NCI-H2029 treated with DMSO at 0.1 percent for 48 hours (cell line): ENCODE measurements around the gene LCE3D.
"Not testable (repeated sequence)": the region's sequence is repeated elsewhere in the genome, so short reads cannot be mapped to it uniquely, and the experiment has no call there.

Experiments
- DNase-seq: peaks from one replicate; lab custom pipeline; 2025; lab: John Stamatoyannopoulos, UW

The LCE3D gene, protein sequence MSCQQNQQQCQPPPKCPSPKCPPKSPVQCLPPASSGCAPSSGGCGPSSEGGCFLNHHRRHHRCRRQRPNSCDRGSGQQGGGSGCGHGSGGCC

DNA sequence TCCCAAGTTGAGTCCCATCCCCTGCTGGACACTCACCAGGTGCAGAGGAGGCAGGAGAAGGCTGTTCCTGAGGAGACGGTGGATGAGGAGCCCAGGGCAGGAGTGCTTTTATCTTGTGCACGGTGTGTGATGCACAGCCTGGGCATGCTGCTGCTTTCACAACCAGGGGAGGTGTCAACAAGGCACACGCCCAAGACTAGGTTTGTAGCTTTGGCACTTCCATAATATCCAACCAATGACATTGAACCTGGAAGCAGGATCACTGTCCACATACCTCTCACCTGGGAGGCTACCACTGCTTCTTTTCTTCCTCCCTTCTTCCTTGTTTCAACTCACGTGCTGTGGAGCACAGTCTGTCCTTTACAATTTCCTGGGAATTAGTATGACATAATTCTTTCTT, at the start of gene LCE3D:
Gene LCE3D, minus strand, starts transcription at position 84 of the 400 bp plus-strand sequence. CDS start 580 bp downstream, outside the sequence.
- DNase-seq, result no peak

DNA sequence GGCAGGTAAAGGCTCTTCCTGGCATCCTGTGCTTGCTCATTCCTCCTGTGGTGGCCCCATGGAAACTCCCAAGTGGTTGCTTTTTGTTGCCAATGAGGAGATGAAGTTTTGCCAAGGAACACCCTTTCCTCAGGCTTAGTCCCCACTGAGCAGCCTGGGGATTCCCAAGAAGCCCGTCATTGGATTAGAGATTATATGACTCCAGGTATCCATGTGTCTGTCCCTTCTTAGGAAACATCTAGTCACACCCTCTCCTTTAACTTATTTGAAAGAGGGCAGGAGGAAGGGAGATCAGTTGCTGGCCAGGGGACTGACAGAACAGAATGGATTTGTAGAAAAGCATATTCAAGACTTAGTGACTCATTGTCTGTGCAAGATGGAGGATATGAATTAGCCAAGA, 46.4 kb upstream of the LCE3D start:
- no peak for DNase-seq

DNA sequence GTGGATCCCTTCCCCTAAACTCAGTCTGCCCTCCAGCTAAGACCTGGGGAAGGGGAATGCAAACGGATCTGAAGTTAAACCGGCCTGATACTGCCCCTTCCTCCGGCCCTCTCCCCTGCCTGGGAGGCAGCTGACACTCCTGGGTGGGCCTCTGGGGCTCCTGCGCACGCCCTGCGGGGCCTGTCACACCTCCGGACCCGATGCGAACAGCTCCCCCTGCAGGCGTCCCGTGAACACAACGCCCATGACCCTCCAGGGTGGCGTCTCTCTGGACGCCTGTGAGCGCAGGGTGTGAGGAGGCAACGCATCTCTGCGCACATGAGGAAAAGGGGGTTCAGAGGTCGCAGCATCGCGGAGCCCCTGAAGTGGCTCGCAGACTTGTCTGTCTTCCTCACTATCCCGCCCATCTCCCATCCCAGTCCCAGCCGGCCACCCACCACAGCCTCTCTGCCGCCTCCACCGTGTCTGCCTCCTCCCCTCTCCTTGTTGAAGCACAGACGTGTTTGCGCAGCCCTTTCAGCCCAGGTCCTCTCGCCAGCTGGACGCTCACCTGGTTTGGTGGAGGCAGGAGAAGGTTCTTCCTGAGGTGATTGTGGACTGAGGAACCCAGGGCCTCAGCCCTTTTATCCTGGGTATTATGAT, 43.0 kb upstream of the LCE3D start:
- no peak for DNase-seq

DNA sequence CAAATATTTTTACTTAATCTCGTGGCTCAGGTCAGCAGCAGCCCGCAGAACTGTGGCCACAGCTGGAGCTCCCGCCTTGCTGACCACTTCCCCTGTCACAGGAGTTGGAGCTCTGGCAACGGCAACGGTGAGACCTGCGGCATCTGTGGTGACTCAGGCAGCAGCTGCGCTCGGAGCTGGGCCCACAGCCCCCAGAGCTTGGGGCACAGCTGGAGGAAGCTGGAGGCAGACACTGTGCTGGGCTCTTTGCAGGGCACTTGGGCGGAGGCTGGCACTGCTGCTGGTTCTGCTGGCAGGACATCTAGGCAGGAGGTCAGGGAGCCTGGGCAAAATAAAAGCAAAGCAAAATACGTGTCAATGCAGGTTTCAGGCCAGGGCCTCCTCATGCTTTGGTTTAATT, 42.5 kb upstream of the LCE3D start, which contains the start of gene LCE3A:
Gene LCE3A, minus strand, starts transcription at position 301 of the 400 bp plus-strand sequence. Its CDS starts 0 bp downstream, at position 301.
- no peak for DNase-seq

DNA sequence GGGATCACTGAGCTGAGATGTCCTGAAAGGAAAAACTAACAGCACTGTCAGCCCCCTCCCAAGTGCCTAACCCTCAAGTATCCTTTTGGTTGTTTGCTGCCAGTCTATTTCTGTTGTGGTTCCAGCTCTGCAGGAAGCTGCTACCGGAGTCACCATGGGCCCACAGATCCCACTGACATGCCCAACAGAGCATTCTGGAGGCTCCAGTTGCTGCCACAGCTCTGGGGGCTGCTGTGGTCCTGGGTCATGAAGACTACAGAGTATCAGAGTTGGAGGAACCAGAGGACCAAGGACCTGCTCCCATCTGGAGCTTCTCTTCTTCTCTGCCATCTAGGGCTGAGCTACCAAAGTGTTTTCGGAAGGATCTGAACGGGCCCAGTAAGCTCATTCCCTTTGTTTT, 41.7 kb upstream of the LCE3D start:
- DNase-seq, result no peak

DNA sequence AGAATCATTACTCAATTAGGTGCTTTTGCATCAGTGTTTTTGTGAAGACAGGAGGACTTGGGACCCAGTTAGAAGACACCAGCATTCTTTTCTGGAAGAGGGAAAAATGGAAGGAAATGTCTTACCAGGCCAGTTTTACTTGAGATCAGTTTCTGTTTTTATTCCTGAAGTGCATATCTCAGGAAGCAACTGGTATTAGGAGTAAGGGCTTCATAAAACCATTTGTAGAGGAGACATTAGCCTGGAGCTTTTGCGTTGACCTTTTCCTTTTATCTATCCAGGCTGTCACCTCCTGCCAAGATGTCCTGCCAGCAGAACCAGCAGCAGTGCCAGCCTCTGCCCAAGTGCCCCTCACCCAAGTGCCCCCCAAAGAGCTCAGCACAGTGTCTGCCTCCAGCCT, 33.2 kb upstream of the LCE3D start, which contains the start of gene LCE3B:
Gene LCE3B, plus strand, starts transcription at position 301 of the 400 bp plus-strand sequence. Its CDS starts 0 bp downstream, at position 301.
- DNase-seq, result no peak

DNA sequence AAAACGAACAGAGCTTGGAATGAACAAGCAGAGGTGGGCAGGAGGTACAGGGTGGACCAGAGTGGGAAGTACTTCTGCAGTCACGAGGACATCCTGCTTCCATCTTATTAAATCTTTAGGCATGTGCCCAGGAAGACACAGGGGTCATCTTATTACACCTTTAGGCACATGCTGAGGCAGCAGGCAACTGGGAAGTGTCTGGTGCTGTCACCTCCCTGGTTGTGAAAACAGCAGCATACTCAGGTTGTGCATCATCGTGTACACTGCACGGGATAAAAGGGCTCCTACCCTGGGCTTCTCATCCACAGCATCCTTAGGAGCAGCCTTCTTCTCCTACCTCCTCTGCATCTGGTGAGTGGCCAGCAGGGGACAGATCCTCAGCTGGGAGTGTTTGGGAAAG, 19.6 kb upstream of the LCE3D start, which contains the start of gene LCE3C:
Gene LCE3C, plus strand, starts transcription at position 301 of the 400 bp plus-strand sequence. CDS start 498 bp downstream, outside the sequence.
- DNase-seq, result no peak

DNA sequence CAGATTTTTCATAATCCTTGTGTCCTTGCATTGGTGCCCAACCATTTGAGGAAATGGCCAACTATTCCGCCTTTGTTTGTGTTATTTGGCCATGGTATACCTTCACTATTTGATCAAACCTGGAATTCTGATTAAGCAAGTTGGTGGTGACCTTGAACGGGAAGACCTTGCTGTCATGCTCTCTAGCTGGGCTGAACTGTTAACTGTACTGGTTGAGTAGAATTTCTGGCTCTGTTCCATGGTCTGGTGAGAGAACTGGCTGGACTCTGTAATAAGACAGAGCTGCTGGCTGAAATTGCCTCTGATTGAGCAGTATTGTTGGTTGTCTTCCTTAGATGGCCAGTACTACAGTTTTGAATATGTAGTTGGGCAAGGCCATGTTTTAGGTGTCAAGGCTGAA, 16.7 kb upstream of the LCE3D start:
- DNase-seq, result no peak

DNA sequence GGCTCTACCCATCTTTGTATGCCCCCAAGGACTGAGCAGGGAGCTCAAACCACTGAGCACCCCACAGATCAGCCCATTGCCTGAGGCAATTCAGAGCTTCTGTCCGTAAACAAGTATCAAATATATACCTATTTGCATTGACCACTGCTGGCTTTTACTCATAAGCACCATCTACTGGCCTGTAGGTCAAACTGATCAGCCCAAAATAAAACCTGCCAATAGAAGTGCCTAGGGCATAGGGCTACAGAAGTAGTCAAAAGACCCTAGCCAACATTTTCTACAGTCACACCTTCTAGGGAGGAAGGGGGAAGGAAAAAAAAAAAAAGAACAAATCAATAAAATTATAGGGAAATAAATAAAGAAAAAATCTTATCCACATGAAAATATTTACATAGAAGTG, 5.3 kb upstream of the LCE3D start:
- no peak for DNase-seq

DNA sequence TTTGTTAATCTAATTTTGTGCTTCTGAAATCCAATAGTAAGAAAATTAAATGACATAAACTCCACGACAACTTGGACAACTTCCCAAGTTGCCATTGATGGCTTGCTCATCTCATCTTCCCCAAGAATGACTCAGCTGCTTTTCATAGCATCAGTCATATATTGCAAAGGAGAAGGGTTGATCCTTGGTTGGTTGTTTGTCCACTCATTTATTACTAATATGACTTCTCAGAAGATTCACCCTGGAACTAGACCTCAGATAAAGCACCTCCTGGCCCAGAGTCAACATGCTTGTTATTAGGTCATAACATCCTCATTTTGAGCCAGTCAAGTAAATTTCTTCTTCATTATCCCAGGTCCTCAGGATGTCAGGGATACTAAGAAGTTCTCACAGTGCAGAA, 2.3 kb upstream of the LCE3D start:
- DNase-seq, result no peak

DNA sequence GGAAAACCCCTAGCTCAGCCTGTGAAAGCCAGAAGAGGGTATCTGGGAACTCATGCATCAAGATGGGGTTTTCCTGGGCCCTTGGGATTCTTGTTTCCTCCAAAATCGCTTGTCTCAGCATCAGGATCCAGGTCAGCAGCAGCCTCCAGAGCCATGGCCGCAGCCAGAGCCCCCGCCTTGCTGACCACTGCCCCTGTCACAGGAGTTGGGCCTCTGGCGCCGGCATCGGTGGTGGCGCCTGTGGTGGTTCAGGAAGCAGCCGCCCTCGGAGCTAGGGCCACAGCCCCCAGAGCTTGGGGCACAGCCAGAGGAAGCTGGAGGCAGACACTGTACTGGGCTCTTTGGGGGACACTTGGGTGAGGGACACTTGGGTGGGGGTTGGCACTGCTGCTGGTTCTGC, 790 bp downstream of the LCE3D start:
- DNase-seq, result not testable (repeated sequence)

DNA sequence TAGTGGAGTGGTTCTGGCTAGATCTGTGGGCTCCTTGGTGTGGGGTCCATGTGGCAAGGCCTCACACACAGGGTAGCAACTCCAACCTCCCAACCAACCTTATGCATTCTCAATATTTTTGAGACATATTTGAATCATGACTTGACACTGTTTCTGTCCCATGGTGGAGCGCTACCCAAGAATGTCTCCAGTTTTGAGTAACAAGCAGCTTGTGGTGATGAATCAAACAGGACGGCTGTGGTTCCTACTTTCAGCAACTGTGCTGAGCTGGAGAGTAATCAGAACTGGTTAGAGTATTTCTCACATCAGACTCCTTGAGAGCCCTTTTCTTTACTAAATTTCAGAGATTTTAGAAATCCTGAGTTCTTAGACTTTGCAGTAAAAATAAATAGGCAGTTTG, 3.1 kb downstream of the LCE3D start:
- DNase-seq, result no peak

DNA sequence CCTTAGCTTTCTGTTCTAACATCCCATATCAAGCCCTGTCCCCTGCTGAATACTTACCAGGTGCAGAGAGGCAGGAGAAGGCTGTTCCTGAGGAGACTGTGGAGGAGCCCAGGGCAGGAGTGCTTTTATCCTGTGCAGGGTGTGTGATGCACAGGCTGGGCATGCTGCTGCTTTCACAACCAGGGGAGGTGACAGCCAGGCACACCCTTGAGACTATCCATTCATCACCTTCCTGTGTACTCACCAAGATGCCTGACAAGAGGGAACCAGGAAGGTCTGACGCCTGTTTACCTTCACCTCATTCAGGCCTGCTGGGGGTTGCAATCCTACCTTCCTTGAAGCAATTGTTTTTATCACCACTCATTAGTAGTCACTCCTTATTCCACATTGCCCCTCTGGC, 13.6 kb downstream of the LCE3D start, which contains the start of gene LCE3E:
Gene LCE3E, minus strand, starts transcription at position 100 of the 400 bp plus-strand sequence. CDS start 572 bp downstream, outside the sequence.
- DNase-seq, result no peak

DNA sequence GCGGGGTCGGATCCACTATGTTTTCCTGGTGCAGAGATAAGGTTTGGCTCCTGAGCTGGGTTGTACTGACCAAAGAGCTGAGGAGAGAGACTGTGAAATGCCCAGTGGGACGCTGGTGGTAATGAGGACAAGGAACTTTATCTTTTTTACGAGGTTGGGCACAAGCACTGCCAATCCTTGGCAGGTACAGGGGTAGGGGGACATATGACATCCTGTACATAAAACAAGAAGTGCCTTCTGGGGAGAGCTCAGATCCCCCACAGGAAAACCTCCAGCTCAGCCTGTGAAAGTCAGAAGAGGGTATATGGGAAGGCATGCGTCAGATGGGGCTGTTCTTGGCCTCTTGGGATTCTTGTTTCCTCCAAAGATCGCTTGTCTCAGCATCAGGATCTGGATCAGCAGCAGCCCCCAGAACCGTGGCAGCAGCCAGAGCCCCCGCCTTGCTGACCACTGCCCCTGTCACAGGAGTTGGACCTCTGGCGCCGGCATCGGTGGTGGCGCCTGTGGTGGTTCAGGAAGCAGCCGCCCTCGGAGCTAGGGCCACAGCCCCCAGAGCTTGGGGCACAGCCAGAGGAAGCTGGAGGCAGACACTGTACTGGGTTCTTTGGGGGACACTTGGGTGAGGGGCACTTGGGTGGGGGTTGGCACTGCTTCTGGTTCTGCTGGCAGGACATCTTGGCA, 14.6 kb downstream of the LCE3D start:
- DNase-seq, result no peak

DNA sequence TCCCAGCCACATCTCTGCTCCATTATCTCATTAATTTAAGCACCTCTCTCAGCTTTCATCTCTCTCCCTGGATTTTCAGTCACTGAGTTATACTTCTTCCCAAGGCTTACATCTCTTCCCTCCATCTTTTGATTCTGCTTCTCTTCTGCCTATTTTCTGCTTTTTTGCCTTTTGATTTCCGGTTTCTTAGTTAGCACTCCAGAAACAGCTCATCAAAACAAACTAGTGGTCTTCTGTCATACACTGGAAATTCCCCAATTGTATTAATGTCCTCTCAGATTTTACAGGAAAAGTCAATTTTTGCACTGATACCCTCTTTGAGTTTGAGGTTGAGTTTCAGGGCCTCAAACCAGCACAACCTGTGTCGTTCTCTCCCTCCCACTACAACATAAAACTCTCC, 15.2 kb downstream of the LCE3D start:
- DNase-seq, result no peak

DNA sequence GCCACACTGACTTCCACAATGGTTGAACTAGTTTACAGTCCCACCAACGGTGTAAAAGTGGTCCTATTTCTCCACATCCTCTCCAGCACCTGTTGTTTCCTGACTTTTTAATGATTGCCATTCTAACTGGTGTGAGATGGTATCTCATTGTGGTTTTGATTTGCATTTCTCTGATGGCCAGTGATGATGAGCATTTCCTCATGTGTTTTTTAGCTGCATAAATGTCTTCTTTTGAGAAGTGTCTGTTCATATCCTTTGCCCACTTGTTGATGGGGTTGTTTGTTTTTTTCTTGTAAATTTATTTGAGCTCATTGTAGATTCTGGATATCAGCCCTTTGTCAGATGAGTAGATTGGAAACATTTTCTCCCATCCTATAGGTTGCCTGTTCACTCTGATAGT, 32.0 kb downstream of the LCE3D start:
- DNase-seq, result not testable (repeated sequence)

DNA sequence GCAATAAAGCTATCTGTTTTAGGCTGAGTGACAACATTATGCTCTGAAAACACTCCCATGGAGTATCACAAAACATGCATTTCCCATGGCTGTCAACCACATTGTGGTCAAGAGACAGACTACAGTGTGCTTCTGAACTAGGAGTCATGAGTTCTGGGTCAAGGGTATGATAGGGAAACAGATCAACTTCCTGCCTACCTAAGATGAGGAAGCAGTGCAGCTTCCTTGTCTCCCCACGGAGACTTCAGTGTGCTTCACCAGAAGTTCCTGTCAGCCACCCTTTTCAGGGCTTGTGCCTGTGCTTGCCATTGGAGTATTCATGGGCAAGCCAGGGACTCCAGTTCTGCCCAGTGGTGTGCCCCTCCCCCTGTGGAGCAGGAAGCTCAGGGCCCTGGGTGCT, 33.6 kb downstream of the LCE3D start:
- no peak for DNase-seq

DNA sequence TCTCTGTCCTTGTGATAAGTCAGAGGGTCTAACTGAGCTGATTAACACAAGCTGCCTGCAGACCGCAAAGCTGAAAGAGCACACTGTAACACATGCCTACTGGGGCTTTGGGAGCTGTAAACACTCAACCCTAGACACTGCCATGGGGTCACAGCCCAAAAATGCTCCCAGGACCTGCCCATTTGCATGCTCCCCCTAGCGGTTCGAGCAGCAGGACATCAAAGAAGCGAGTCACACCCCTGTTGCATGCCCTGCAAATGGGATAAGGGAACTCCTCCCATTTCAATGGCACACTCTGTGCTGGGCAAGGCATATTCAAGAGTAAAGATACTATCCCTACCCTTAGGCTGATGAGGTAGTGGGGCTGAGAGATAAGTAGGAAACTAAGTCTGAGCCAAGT, 36.5 kb downstream of the LCE3D start:
- no peak for DNase-seq

DNA sequence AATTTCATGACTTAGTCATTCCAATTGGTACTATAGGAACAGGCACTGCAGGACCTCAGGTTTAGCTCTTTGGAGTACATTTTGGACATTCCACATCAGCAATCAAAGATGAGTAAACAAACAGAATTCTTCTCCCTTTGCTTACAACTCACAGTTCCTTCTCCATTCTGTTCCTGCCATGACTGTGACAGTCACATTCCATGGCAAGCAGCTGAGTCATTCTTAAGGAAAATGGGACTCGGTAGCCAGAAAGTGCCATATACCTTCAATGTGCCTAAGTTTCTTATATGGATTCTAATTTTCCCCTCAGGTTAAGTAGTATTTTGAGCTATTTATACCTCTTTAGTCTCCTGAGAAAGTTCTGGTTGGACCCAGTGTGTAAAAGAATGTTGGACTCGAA, 40.4 kb downstream of the LCE3D start:
- no peak for DNase-seq

DNA sequence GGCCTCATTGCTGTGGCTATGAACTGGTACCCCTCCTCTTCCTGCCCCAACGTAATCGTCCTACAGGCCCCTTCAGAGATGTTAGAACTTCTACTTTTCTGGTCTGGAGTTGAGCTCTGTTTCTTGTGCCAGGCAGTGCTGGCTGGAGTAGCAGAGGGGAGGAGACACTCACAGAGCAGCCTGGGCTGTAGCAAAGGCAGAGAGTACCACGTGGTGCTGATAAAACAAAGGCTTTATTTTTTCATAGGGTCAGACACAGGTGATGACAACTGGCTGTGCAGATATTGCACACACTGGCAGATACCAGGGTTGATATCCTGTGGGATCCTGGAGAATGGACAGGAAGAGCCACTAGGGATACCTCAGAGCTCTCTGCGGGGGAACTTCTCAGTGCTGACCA, 42.8 kb downstream of the LCE3D start:
- no peak for DNase-seq

DNA sequence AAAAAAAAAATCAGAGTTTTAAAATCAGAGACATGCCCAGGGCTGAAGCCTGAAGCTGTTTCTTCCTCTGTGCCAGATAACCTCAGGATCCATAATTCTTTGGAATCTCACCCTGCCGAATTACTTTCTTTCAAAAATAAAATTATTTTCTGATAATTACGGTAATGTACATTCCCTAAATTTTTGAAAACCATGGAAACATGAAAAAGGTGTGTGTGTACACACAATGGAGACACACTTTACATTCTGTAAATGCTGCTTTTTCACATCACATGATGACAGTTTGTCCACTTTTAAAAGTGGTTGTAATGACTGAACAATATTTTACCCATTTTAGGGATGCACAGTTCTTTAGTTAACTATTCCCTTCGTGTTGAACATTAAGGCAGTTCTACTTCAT, 44.5 kb downstream of the LCE3D start:
- DNase-seq, result no peak

DNA sequence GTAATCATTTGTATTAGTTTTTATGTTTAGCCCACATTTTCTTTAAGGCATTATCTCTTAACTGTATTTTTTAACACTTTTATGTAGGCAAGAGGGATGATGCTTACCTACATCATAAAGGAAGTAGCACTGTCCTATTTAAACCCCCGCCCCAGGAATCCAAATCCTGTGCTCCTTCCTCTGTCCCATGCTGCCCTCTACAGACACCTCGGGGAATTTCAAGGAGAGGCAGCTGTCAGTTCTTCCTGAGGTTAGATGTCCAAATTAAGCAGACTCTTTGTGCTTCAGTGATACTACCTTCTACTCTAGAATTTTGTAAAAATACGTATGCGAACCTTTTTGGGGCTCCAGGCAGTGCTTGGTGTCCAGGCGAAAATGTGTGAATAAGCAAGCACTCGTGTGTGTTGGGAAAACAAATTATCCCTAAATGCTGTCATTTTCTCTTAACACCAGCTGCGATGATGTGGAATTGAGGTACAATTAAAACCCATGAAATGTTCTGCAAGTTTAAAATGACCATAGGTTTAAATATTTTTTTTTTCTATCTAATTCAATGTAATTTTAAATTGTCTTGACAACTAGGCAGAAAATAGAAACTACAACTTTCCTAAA, 46.9 kb downstream of the LCE3D start:
- DNase-seq, result peak; percentile 10
